HG03378 (cell line): ENCODE measurements around the gene MIB2.

Experiments used
- ATAC-seq: cut with Tn5 transposase; IDR thresholded peaks from one replicate; pipeline ENCODE4 v1.9.1; 2021; ENCODE audit warnings: mild to moderate bottlenecking, moderate library complexity; ENCODE audit not compliant: unreplicated experiment

The MIB2 gene

GRCh38 chr1:1677718-1678580 is 62.6 kb downstream of the MIB2 start:
- no peak for ATAC-seq

GRCh38 chr1:1678581-1679380 is 63.5 kb downstream of the MIB2 start:
- no peak for ATAC-seq
